HG02970 (cell line): ENCODE results near the gene TRABD2B.

ENCODE experiments used
- ATAC-seq: cut with Tn5 transposase; IDR thresholded peaks from one replicate; pipeline ENCODE4 v1.9.1; 2021; ENCODE audit warnings: mild to moderate bottlenecking, moderate library complexity, moderate number of reproducible peaks; ENCODE audit not compliant: unreplicated experiment, low FRiP score

The TRABD2B gene

GRCh38 chr1:47993881-47994625 lies 3.1 kb downstream of the TRABD2B start:
- no peak for ATAC-seq

- no peak for ATAC-seq
Measured at GRCh38 chr1:47993416-47993740, 3.8 kb downstream of the TRABD2B start.

GRCh38 chr1:47992720-47993415 lies 4.3 kb downstream of the TRABD2B start:
- no peak for ATAC-seq

- no peak for ATAC-seq
Measured at GRCh38 chr1:47991673-47992072, 5.5 kb downstream of the TRABD2B start.

- ATAC-seq = no peak
Measured at GRCh38 chr1:47991187-47991586, 6.0 kb downstream of the TRABD2B start.

- ATAC-seq = no peak
Measured at GRCh38 chr1:47990286-47990685, 6.9 kb downstream of the TRABD2B start.

- no peak for ATAC-seq
Measured at GRCh38 chr1:47987601-47988000, 9.6 kb downstream of the TRABD2B start.

- no peak for ATAC-seq
Measured at GRCh38 chr1:47986761-47987200, 10.4 kb downstream of the TRABD2B start.

GRCh38 chr1:47985018-47985417 lies 12.2 kb downstream of the TRABD2B start:
- ATAC-seq = no peak

GRCh38 chr1:47984175-47984789 lies 12.9 kb downstream of the TRABD2B start:
- no peak for ATAC-seq

- ATAC-seq = no peak
Measured at GRCh38 chr1:47983691-47984090, 13.5 kb downstream of the TRABD2B start.

- ATAC-seq = no peak
Measured at GRCh38 chr1:47981667-47982350, 15.4 kb downstream of the TRABD2B start.

GRCh38 chr1:47980501-47980900 lies 16.7 kb downstream of the TRABD2B start:
- ATAC-seq = no peak

GRCh38 chr1:47979724-47980123 lies 17.5 kb downstream of the TRABD2B start:
- ATAC-seq = no peak

- no peak for ATAC-seq
Measured at GRCh38 chr1:47978486-47978885, 18.7 kb downstream of the TRABD2B start.

GRCh38 chr1:47976728-47977127 lies 20.5 kb downstream of the TRABD2B start:
- no peak for ATAC-seq

GRCh38 chr1:47976267-47976666 lies 20.9 kb downstream of the TRABD2B start:
- ATAC-seq = no peak

- no peak for ATAC-seq
Measured at GRCh38 chr1:47975302-47975921, 21.8 kb downstream of the TRABD2B start.

GRCh38 chr1:47972864-47973432 lies 24.2 kb downstream of the TRABD2B start:
- no peak for ATAC-seq

- no peak for ATAC-seq
Measured at GRCh38 chr1:47971385-47972160, 25.6 kb downstream of the TRABD2B start.
